Hair follicle dermal papilla cell (primary cell): ENCODE data around the gene SLC25A19. TPM values are rescaled to one million over a fixed set of nuclear protein-coding genes. Genes with fewer than 3 reads are reported as not detected.

Experiments used
- total RNA-seq: library from RNA; depleted of rRNA; stranded (reverse); fragments of >200 nt; gene quantifications from 2 replicates; pipeline ENCODE4 v1.2.3, GENCODE V29; 2012

SLC25A19 gene
- total RNA-seq = 6.2 and 8.4 TPM in 2 replicates

GRCh38 chr17:75289115-75289831 lies at the start of gene SLC25A19:
TSS of gene SLC25A19 (minus strand) at chr17:75289433. CDS start at chr17:75286764, 2,669 bp downstream.

GRCh38 chr17:75270966-75271232 lies 18.3 kb downstream of the SLC25A19 start, which contains the start of gene MIF4GD:
TSS of gene MIF4GD (minus strand) at chr17:75271231. CDS start at chr17:75270195, 1,036 bp downstream.

GRCh38 chr17:75261336-75262111 lies 27.7 kb downstream of the SLC25A19 start, which contains the start of the genes GGA3 and MRPS7:
TSS of gene GGA3 (minus strand) at chr17:75261606. CDS start at chr17:75261587, 19 bp downstream.
TSS of gene MRPS7 (plus strand) at chr17:75261879. CDS start at chr17:75261901, 22 bp downstream.

Other genes starting within 250 kb of the SLC25A19 start
- 175 TPM in 2 replicates for gene ATP5PD, start 242.5 kb downstream of the SLC25A19 start, total RNA-seq
- gene KCTD2, start 242.2 kb downstream of the SLC25A19 start, total RNA-seq = 24.5 and 25.3 TPM in 2 replicates
- 28.1 and 33.5 TPM in 2 replicates for gene SLC16A5, start 201.5 kb downstream of the SLC25A19 start, total RNA-seq
- gene ARMC7, start 179.5 kb downstream of the SLC25A19 start, total RNA-seq = 1.8 and 3.2 TPM in 2 replicates
- gene NT5C, start 157.7 kb downstream of the SLC25A19 start, total RNA-seq = 52.0 and 54.2 TPM in 2 replicates
- gene JPT1, start 134.9 kb downstream of the SLC25A19 start, total RNA-seq = 67.5 and 75.2 TPM in 2 replicates
- gene SUMO2, start 106.5 kb downstream of the SLC25A19 start, total RNA-seq = 62.1 and 72.7 TPM in 2 replicates
- gene NUP85, start 83.8 kb downstream of the SLC25A19 start, total RNA-seq = 21.0 and 27.1 TPM in 2 replicates
- gene GGA3, start 27.8 kb downstream of the SLC25A19 start, total RNA-seq = 18.2 and 18.7 TPM in 2 replicates
- 31.6 and 41.5 TPM in 2 replicates for gene MRPS7, start 27.6 kb downstream of the SLC25A19 start, total RNA-seq
- gene MIF4GD, start 18.2 kb downstream of the SLC25A19 start, total RNA-seq = 4.9 and 8.3 TPM in 2 replicates
- 72.2 and 86.1 TPM in 2 replicates for gene GRB2, start 116.2 kb upstream of the SLC25A19 start, total RNA-seq
- gene TMEM94, start 167.2 kb upstream of the SLC25A19 start, total RNA-seq = 42.5 and 51.1 TPM in 2 replicates
- gene CASKIN2, start 226.1 kb upstream of the SLC25A19 start, total RNA-seq = 12.2 and 15.9 TPM in 2 replicates
- 6.8 and 8.3 TPM in 2 replicates for gene TSEN54, start 227.1 kb upstream of the SLC25A19 start, total RNA-seq
- gene LLGL2, start 236.3 kb upstream of the SLC25A19 start, total RNA-seq = 0.24 and 0.32 TPM in 2 replicates